MCF 10A (cell line): ENCODE data around the gene MAN2A2. TPM values are rescaled to one million over a fixed set of nuclear protein-coding genes. Genes with fewer than 3 reads are reported as not detected.

Experiments used
- BruUV-seq: library from RNA; stranded (reverse); fragments of 400-500 nt; replicated peaks from 2 replicates; lab custom pipeline; 2021; lab: Mats Ljungman, UMichigan
- CTCF ChIA-PET: fragments of 300-600 bp; sonication (Branson Sonifier 250); formaldehyde crosslinking; extraction: SDS; loops from one replicate; lab custom pipeline; 2021; ENCODE audit warnings: antibody characterized with exemption, inconsistent platforms; lab: Yijun Ruan, JAX
- POLR2A ChIA-PET: fragments of 300-600, 350-650 bp; sonication (Branson Sonifier 250); formaldehyde crosslinking; extraction: SDS; loops from one replicate; lab custom pipeline; 2020; ENCODE audit warnings: antibody characterized with exemption, inconsistent platforms; lab: Yijun Ruan, JAX
- DNase-seq: peaks from one replicate; pipeline ENCODE4 v3.0.0-alpha.2; 2018; ENCODE audit not compliant: unreplicated experiment
- H3K27ac Mint-ChIP-seq: one replicate; pipeline ENCODE4 v1.8.0; 2022; ENCODE audit warnings: mild to moderate bottlenecking, low read depth, mixed read lengths; ENCODE audit not compliant: unreplicated experiment
- H3K27me3 Mint-ChIP-seq: one replicate; pipeline ENCODE4 v1.8.0; 2022; ENCODE audit warnings: mixed read lengths; ENCODE audit not compliant: insufficient read depth, unreplicated experiment
- H3K36me3 Mint-ChIP-seq: one replicate; pipeline ENCODE4 v1.8.0; 2022; ENCODE audit warnings: mild to moderate bottlenecking, moderate library complexity, mixed read lengths; ENCODE audit not compliant: insufficient read depth, unreplicated experiment
- H3K4me1 Mint-ChIP-seq: one replicate; pipeline ENCODE4 v1.8.0; 2022; ENCODE audit warnings: mixed read lengths; ENCODE audit not compliant: insufficient read depth, unreplicated experiment
- H3K4me3 Mint-ChIP-seq: one replicate; pipeline ENCODE4 v1.8.0; 2022; ENCODE audit warnings: mild to moderate bottlenecking, moderate library complexity, mixed read lengths; ENCODE audit not compliant: unreplicated experiment
- H3K9me3 Mint-ChIP-seq: one replicate; pipeline ENCODE4 v1.8.0; 2022; ENCODE audit warnings: mixed read lengths; ENCODE audit not compliant: unreplicated experiment
- CTCF ChIP-seq: fragments of 200-600 bp; IDR thresholded peaks from one replicate; pipeline ENCODE4 v1.8.0; 2022; ENCODE audit warnings: antibody characterized with exemption, mild to moderate bottlenecking; ENCODE audit not compliant: unreplicated experiment
- intact Hi-C: fragments of 100-400 bp; cut with micrococcal nuclease; formaldehyde crosslinking; loops from 2 replicates; pipeline ENCODE4 v1.14.1; 2022
- total RNA-seq: library from RNA; stranded (reverse); gene quantifications from 2 replicates; pipeline ENCODE4 v1.2.3, GENCODE V29; 2022

The MAN2A2 gene
- total RNA-seq, 1 experiment from 2014 or later: 42.4 TPM

GRCh38 chr15:90947577-90948357 is 44.7 kb downstream of the MAN2A2 start:
- H3K36me3 Mint-ChIP-seq: peaks cover 89% of the 10 kb centered on the region
- H3K4me3 Mint-ChIP-seq: no peak overlapping the region
- no TSS peak for BruUV-seq
- no peak for TF ChIP-seq CTCF
- no peaks in the 10 kb centered on the region for H3K4me1 Mint-ChIP-seq
- no peak for DNase-seq
- no peaks in the 10 kb centered on the region for H3K9me3 Mint-ChIP-seq
- POLR2A ChIA-PET: interaction anchor here (1.6 kb wide), 2 partner anchors 13 to 38 kb away, joined by 3 to 5 read pairs; partner anchors contain the start of gene UNC45A
- CTCF ChIA-PET: interaction anchor here (0.5 to 11.8 kb wide), 5 partner anchors 9 to 331 kb away, joined by 3 to 108 read pairs (median 3); partner anchors contain the start of genes HDDC3, UNC45A and VPS33B
- intact Hi-C loops: no loop called here
- H3K27me3 Mint-ChIP-seq: no peaks in the 10 kb centered on the region
- no peak overlapping the region for H3K27ac Mint-ChIP-seq

- no peak for TF ChIP-seq CTCF
- POLR2A ChIA-PET: interaction anchor here (0.7 kb wide), 1 partner anchor 11 kb away, joined by 3 read pairs; no protein-coding TSS in a partner anchor
- BruUV-seq: no TSS peak
- H3K9me3 Mint-ChIP-seq: no peaks in the 10 kb centered on the region
- H3K27me3 Mint-ChIP-seq: no peaks in the 10 kb centered on the region
- H3K27ac Mint-ChIP-seq: no peak overlapping the region
- peaks cover 88% of the 10 kb centered on the region for H3K36me3 Mint-ChIP-seq
- H3K4me3 Mint-ChIP-seq: no peak overlapping the region
- H3K4me1 Mint-ChIP-seq: no peaks in the 10 kb centered on the region
- intact Hi-C loops: no loop called here
- CTCF ChIA-PET: interaction anchor here (0.5 to 11.8 kb wide), 7 partner anchors 8 to 331 kb away, joined by 3 to 108 read pairs (median 3); partner anchors contain the start of genes HDDC3 and UNC45A
- no peak for DNase-seq
Measured at GRCh38 chr15:90948506-90948905, 45.4 kb downstream of the MAN2A2 start.

GRCh38 chr15:90949979-90950675 is 47.0 kb downstream of the MAN2A2 start:
- Mint-ChIP-seq H3K4me1 (no peaks in the 10 kb centered on the region), H3K27ac (no peak overlapping the region), H3K27me3 (no peaks in the 10 kb centered on the region), H3K4me3 (no peak overlapping the region), H3K36me3 (peaks cover 80% of the 10 kb centered on the region), H3K9me3 (no peaks in the 10 kb centered on the region)
- no peak for DNase-seq
- TF ChIP-seq CTCF: no peak
- intact Hi-C loops: no loop called here
- CTCF ChIA-PET: interaction anchor here (11.8 kb wide), 1 partner anchor 18 kb away, joined by 108 read pairs; the partner anchor contains the start of genes HDDC3 and UNC45A
- no TSS peak for BruUV-seq
- POLR2A ChIA-PET: interaction anchor here (0.5 to 0.6 kb wide), 3 partner anchors 15 to 288 kb away, joined by 3 read pairs; no protein-coding TSS in a partner anchor

GRCh38 chr15:90950676-90951075 is 47.6 kb downstream of the MAN2A2 start:
- Mint-ChIP-seq H3K4me1 (no peaks in the 10 kb centered on the region), H3K27me3 (no peaks in the 10 kb centered on the region), H3K36me3 (peaks cover 76% of the 10 kb centered on the region), H3K27ac (no peak overlapping the region), H3K4me3 (no peak overlapping the region), H3K9me3 (no peaks in the 10 kb centered on the region)
- intact Hi-C loops: no loop called here
- no TSS peak for BruUV-seq
- no peak for DNase-seq
- no peak for TF ChIP-seq CTCF
- ChIA-PET POLR2A (interaction anchor here (0.6 to 1.0 kb wide), 2 partner anchors 15 to 16 kb away, joined by 3 read pairs; partner anchors contain the start of gene UNC45A), CTCF (interaction anchor here (11.8 kb wide), 1 partner anchor 18 kb away, joined by 108 read pairs; the partner anchor contains the start of genes HDDC3 and UNC45A)
